ENCODE results near the gene NAB2.

Gene NAB2

GRCh38 chr12:57131896-57132744 lies 43.2 kb downstream of the NAB2 start:
- Histone ChIP-seq H3K4me2 (ENCODE audit: low read depth, low read length, poor library complexity, severe bottlenecking) (no peak overlapping the region), H3F3A (ENCODE audit: insufficient read depth) (no peaks in the 10 kb centered on the region), H3K27ac (ENCODE audit: low read depth, low read length) (no peak overlapping the region)

GRCh38 chr12:57133013-57133569 lies 44.2 kb downstream of the NAB2 start:
- Histone ChIP-seq H3K79me2 (ENCODE audit: insufficient read depth, low read length) (no peaks in the 10 kb centered on the region), H3K9ac (ENCODE audit: low read length) (no peak overlapping the region), H2AFZ (ENCODE audit: low read depth, low read length, severe bottlenecking) (no peak overlapping the region), H3K9me3 (ENCODE audit: insufficient read depth, low read length) (no peaks in the 10 kb centered on the region), H3K36me3 (ENCODE audit: low read length) (no peaks in the 10 kb centered on the region), H3K27me3 (ENCODE audit: low read length) (no peaks in the 10 kb centered on the region), H4K20me1 (ENCODE audit: low read depth, low read length) (no peaks in the 10 kb centered on the region), H3K9me2 (replicated peaks; ENCODE audit: insufficient read depth, low read length) (no peaks in the 10 kb centered on the region), H3K27ac (ENCODE audit: low read depth, low read length) (no peak overlapping the region), H3K4me2 (ENCODE audit: low read depth, low read length, poor library complexity, severe bottlenecking) (no peak overlapping the region), H3K4me3 (ENCODE audit: insufficient read depth, low read length, poor library complexity, severe bottlenecking) (no peak overlapping the region), H3F3A (ENCODE audit: insufficient read depth) (no peaks in the 10 kb centered on the region)
- TF ChIP-seq EZH2phosphoT487 (conservative IDR thresholded peaks at IDR 0.05; ENCODE audit: low read length) (no peak), CTCF (IDR thresholded peaks at IDR 0.05; ENCODE audit: insufficient read depth, low read length, poor library complexity, severe bottlenecking) (no peak)

More at GRCh38 chr12:57131896-57132744, 43.2 kb downstream of the NAB2 start:
- H3K9me3 ChIP-seq (ENCODE audit: insufficient read depth, low read length): no peaks in the 10 kb centered on the region
- H3K4me3 ChIP-seq (ENCODE audit: insufficient read depth, low read length, poor library complexity, severe bottlenecking): no peak overlapping the region
- H3K27me3 ChIP-seq (ENCODE audit: low read length): no peaks in the 10 kb centered on the region
- no peak for TF ChIP-seq CTCF (IDR thresholded peaks at IDR 0.05; ENCODE audit: insufficient read depth, low read length, poor library complexity, severe bottlenecking)
- no peak for TF ChIP-seq EZH2phosphoT487 (conservative IDR thresholded peaks at IDR 0.05; ENCODE audit: low read length)
- no peaks in the 10 kb centered on the region for H4K20me1 ChIP-seq (ENCODE audit: low read depth, low read length)
- H2AFZ ChIP-seq (ENCODE audit: low read depth, low read length, severe bottlenecking): no peak overlapping the region
- H3K9me2 ChIP-seq (replicated peaks; ENCODE audit: insufficient read depth, low read length): no peaks in the 10 kb centered on the region
- no peaks in the 10 kb centered on the region for H3K79me2 ChIP-seq (ENCODE audit: insufficient read depth, low read length)
- no peaks in the 10 kb centered on the region for H3K36me3 ChIP-seq (ENCODE audit: low read length)
- no peak overlapping the region for H3K9ac ChIP-seq (ENCODE audit: low read length)

GRCh38 chr12:57133916-57134315 lies 45.0 kb downstream of the NAB2 start:
- no peak overlapping the region for H3K4me3 ChIP-seq (ENCODE audit: insufficient read depth, low read length, poor library complexity, severe bottlenecking)
- no peak for TF ChIP-seq CTCF (IDR thresholded peaks at IDR 0.05; ENCODE audit: insufficient read depth, low read length, poor library complexity, severe bottlenecking)
- TF ChIP-seq EZH2phosphoT487 (conservative IDR thresholded peaks at IDR 0.05; ENCODE audit: low read length): no peak
- no peaks in the 10 kb centered on the region for H3K36me3 ChIP-seq (ENCODE audit: low read length)
- H3K4me2 ChIP-seq (ENCODE audit: low read depth, low read length, poor library complexity, severe bottlenecking): no peak overlapping the region
- no peak overlapping the region for H3K27ac ChIP-seq (ENCODE audit: low read depth, low read length)
- no peak overlapping the region for H3K9ac ChIP-seq (ENCODE audit: low read length)
- no peaks in the 10 kb centered on the region for H3K9me2 ChIP-seq (replicated peaks; ENCODE audit: insufficient read depth, low read length)
- no peaks in the 10 kb centered on the region for H3K27me3 ChIP-seq (ENCODE audit: low read length)
- no peak overlapping the region for H2AFZ ChIP-seq (ENCODE audit: low read depth, low read length, severe bottlenecking)
- H3K9me3 ChIP-seq (ENCODE audit: insufficient read depth, low read length): no peaks in the 10 kb centered on the region
- no peaks in the 10 kb centered on the region for H3K79me2 ChIP-seq (ENCODE audit: insufficient read depth, low read length)
- H4K20me1 ChIP-seq (ENCODE audit: low read depth, low read length): no peaks in the 10 kb centered on the region
- H3F3A ChIP-seq (ENCODE audit: insufficient read depth): no peaks in the 10 kb centered on the region

Measured in SU-DHL-6 (cell line).